Measurements from ENCODE around the gene MAPK10.

GRCh38 chr4:86107112-86107511 lies 252.7 kb downstream of the MAPK10 start:
- no peak for TF ChIP-seq POLR2AphosphoS5 (IDR thresholded peaks at IDR 0.05)
- no peak for TF ChIP-seq CTCF (IDR thresholded peaks at IDR 0.05)
